ENCODE data around the gene RBMS3.

- TF ChIP-seq CTCF (IDR thresholded peaks at IDR 0.05; ENCODE audit: control extremely low read depth in 1 of 3, insufficient read depth in 1 of 3, low read depth in 1 of 3, low read length in 3 of 3) = no peak
- no peak for TF ChIP-seq SUZ12 (IDR thresholded peaks at IDR 0.05; ENCODE audit: low read length)
- TF ChIP-seq YY1 (IDR thresholded peaks at IDR 0.05; ENCODE audit: low read depth, low read length) = peak; percentile 51; the same call in 1 of the 2 replicates
- TF ChIP-seq POLR2A (IDR thresholded peaks at IDR 0.05; ENCODE audit: control extremely low read depth in 1 of 2, low read depth in 2 of 2, low read length in 2 of 2) = no peak
- TF ChIP-seq, protein P1, sequence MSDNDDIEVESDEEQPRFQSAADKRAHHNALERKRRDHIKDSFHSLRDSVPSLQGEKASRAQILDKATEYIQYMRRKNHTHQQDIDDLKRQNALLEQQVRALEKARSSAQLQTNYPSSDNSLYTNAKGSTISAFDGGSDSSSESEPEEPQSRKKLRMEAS (IDR thresholded peaks at IDR 0.05) = no peak
- no peak for TF ChIP-seq RAD21 (IDR thresholded peaks at IDR 0.05 in 1 of 2, conservative IDR thresholded peaks at IDR 0.05 in 1 of 2; ENCODE audit: low read depth in 2 of 2, low read length in 2 of 2)
- no peak for TF ChIP-seq MAFK (IDR thresholded peaks at IDR 0.05; ENCODE audit: low read depth, low read length)
Measured at GRCh38 chr3:29789686-29790085, 508.8 kb downstream of the RBMS3 start.
